Measurements from ENCODE around the gene FRMD4A.
"Not testable (repeated sequence)": the region's sequence is repeated elsewhere in the genome, so short reads cannot be mapped to it uniquely, and the experiment has no call there.

Gene FRMD4A

GRCh38 chr10:13896146-13896545, 434.6 kb downstream of the FRMD4A start:
- not testable (repeated sequence) for DNase-seq

DNA sequence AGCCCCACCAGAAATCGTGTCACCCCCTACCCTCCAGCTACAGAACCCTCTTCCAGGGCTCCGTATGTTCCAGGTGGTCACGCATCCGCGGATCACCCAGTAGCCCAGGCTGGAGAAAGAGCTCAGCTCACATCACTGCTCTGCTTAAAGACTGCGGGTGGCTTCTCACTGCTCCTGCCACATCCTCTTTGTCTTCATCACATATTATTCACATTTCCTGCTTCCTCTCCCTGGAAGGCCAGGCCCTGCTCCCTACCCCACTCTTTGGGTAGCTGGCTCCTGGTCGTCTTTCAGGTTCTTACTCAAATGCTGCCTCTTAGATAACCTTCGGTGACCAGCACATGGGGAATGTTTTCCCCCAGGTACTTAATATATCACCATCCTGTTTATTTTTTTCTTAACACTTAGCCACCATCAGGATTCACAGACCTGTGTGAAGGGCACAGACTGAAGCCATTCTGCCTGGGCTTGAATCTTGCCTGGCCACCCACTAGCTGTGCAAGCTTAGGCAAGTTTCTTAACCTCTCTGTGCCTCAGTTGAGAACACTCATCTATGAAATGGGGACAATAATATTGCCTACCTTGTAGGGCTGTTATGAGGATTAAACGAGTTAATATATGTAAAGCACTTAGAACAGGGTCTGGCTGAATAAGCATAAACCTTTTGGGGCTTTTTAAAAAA, 436.2 kb downstream of the FRMD4A start:
- DNase-seq = no peak

DNA sequence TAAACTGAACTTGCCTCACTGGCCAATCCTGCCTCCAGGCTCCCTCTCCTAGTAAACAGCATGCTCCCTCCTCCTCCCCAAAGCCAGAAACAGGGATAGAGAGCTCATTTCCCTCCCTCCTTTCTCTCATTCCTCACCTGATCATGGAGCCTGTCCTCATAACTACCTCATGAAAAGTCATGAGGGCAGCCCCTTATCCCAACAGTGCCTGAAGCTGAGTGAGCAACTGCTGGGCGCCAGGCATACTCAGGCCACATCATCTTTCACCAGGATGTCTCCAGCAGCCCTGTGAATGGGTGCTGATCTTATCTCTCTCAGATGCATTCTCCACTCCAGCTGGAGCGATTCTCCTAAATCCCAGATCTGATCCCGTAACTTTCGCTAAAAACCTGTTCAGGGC, 436.8 kb downstream of the FRMD4A start:
- no peak for DNase-seq

DNA sequence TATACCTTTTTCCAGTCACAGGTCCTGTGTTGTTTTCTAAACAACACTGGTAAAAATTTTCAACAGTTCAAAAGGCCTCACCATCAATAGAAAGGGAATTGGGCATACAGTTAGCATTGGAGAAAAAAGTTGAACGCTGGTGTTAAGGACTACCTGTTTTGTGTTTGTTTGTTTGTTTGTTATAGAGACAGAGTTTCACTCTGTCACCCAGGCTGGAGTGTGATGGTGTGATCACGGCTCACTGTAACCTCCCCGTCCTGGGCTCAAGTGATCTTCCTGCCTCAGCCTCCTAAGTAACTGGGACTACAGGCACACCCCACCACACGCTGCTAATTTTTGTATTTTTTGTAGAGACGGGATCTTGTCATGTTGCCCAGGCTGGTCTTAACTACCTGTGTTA, 437.9 kb downstream of the FRMD4A start:
- no peak for DNase-seq

- no peak for DNase-seq
Measured at GRCh38 chr10:13892001-13892491, 438.7 kb downstream of the FRMD4A start.

DNA sequence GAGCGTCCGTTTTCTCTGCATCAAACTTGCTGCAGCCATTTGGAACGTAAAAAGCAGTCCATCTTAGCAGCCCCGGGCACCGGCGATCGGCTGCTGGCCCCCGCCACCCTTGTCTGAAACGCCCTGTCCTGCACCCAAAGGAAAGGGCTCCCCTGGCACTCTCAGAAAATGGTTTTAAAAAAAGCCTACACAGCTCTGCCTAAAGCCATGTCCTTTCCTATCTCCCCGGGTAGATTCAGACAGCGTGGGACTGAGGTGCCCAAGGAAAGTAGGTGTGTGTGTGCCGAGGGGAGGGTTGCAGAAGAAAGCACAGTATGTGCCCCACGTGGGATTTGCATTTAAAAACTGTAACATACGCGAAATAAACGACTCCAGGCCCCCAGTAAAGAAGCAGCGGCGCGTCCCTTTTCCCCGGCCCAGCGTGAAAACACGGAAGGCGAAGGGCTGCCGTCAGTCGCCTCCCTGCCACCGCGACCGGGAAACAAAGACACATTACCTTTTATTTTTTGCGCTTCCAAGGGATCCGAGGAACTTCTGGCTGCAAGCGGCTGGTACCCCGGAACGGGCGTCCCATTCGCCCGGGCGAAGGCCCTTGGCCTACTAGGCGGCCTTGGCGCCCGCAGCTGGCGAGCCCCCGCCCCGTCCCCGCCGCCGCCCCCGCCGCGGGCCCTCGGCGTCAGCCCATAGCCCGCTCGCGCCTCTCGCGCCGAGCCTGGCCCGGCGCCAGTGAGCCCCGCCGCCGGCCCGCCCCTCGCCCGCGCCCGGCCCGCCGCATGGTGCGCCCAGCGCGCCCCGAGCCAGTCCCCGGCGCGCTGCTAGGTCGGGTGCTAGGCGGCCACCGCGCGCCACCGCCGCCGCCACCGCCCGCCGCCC, 439.4 kb downstream of the FRMD4A start:
- DNase-seq = peak; percentile 4

DNA sequence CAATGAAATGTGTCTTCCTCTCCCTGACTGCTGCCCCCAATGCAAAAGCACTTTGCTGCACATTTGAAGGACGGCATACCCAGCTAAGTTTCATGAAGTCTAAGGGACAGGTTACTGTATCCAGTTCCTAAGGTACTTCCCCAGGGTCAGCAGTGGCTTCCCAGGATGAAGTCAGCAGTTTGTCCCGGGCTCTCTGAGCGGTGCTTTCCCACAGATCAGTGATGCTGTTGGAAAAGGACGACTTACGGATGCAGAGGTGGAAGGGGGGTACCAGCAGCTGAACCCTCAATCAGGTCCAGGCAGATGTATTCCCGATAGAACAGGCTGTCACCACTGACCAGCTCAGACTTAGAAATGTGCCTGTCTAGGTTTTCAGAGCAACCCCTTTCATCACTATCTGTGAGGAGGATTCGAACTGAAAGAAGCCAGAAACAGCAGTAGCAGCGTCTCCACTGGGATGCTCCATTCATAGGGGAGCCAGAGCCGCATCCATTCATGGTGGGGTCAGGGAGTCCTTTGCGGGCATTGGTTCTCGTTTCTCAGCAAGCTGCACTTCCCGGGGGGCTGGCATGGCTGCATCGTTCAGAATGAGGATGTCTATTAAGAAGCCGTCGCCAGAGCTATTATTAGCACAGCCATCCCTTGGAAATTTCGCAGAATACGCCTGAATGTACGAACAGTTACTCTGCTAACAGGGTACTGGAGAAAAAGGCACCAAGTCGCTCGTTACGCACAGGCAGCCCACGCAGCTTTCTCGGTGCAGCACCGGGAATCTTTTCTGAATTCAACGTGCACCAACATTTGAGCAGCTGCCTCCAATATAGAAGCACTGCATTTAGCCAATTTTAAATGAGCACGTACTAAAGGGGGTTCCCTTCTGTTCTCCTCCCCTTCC, 440.2 kb downstream of the FRMD4A start:
- no peak for DNase-seq

DNA sequence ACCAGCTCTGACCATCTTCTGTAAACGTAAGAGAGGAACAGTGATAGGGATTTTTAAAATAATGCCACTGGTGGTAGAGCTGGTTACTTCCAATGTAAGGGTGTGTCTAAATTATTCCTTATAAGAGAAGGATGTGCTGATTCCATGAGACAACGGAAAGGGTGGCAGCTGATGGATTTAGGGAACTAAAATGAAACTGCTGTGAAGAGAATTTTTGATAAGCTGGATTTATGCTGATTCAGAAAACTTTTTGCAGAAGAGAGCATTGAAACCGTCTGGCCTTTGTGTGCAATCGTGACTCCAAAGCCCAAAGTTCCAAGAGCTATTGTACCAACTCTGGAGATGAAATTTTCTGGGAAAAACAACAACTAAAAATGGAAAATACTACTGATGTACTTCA, 443.0 kb downstream of the FRMD4A start:
- no peak for DNase-seq

DNA sequence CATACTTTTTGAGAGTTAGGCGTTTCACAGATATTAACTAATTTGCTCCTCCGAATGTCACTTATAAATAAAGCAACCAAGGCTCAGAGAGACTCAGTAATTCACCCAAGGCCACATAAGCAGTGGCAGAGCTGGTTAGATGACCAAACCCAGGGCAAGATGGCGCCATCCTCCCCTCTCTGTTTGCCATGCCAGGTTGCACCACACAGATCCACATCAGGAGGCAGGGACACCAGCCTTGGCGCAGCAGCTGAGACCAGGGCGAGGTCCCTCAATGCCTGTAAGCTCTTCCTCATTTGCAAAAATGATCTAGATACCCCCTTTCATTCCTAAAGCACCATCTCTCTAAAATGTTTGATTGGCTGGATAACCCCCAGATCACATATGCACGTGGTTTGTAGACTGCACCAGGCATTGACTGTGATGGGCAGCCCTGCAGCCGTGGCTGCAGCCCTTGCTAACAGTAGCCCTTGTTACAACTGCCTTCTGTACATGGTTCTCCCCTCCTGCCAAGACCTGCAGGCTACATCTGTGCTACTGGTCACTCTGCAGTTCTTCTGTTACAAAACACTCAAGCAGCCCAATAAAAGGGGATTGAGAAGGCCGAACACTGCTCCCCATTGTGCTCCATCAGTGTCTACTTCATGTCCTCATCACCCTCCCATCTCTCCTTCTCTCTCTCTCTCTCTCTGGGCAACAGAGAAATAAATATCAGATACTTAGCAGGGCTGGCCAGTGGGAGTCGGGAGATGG, 445.3 kb downstream of the FRMD4A start:
- DNase-seq = no peak

DNA sequence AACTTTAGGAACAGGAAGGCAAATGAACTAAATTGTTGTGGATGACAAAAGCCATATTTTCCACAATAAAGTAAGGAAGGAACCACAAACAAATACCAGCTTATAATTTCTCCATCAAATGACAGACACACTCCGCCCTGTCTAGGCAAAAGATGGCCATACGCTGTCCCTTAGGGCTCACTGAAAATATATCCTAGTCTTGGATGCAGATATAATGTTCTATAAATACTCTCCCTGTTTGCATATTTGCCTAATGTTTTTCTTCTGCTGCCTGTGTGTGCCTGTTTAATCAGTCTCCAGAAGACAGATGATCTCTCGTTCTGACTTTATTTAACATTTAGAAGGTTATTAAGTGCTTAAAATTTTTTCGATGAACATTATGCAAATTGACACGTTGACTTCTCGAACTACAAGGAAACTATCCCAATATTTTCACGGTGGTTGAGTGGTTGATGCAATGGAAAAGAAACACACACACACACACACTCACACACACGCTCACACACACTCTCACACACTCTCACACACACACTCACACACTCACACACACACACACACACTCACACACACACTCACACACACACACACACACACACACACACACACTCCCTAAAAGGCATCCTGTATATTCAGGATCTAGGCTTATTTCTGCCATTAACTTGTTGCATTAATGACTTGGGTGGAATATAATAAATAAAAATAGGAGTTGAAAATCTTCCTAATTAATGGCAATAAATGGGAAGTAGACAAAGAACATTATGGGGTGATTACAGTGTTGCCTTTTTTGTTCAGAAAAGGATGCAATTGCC, 446.9 kb downstream of the FRMD4A start:
- DNase-seq = no peak

GRCh38 chr10:13882119-13882711, 448.5 kb downstream of the FRMD4A start:
- DNase-seq = no peak

GRCh38 chr10:13880760-13881159, 450.0 kb downstream of the FRMD4A start:
- DNase-seq = no peak

DNA sequence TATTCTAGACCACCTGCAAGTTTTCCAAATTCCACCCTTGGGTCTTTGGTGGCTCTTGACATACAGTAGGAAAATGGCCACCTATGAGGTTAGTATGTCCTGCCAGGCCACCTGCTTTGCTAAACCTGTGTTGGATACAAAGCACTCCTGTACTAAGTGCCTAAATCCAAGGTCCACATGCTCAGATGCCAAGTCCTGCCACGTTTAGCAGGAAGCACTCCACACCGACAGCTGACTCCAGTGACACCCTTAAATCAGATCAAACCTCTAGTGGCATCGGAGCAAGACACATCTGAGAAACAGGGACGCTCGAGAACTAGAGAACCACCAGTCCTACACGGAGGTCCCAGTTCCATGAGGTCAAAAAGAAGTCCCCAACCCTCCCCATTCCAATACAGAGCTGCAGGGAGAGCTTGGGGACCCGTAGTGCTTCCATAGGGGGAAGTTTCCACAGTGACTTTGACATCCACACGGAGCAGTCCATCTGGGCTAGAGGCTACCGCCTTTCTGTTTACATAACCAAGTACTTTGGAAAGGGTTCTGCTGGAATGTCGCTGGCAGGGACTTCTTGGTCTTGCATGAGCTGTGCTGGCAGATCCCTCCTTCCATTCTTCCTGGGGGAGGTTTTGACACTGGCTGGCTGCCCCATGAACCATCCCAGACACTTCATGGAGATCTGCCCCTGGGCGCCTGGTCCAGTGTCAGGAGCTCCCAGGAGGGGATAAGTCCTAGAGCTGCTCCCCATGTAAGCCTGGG, 453.4 kb downstream of the FRMD4A start:
- no peak for DNase-seq

DNA sequence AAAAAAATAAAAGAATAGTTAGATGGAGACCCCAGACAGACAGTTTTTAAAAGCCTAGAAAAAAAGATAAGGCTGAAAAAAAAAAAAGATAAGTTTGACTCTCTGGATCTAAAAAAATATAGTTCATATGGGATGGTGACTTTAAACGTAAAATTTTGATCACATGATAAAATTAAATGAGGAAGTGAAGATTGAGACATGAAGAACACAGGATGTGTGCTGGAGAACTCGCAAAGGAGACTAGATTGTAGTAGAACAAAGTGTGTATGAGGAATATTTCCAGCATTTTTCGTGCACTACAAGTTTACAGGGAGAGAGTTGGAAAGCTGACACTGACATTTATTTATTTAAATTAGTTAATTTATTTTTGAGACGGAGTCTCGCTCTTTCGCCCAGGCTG, 457.5 kb downstream of the FRMD4A start:
- no peak for DNase-seq

GRCh38 chr10:13872411-13872810, 458.3 kb downstream of the FRMD4A start:
- no peak for DNase-seq

DNA sequence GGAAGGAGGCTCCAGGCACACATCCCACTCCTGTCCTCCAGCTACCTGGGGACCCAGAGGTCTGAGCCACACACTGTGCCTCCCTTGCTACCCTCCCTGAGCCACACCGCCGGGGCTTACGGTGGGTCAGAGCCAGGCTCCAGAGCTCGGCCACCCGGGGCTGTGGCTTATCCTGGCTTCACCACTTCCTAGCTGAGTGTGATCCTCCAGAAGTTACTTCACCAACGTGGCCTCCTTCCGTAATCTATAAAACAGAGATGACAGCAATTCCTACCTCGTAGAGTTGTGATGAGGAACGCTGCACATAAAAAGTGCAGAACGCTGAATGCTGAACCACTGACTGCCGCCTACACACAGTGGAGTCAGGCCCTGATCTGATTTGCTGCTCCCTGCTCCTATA, 458.9 kb downstream of the FRMD4A start:
- no peak for DNase-seq

GRCh38 chr10:13871011-13871410, 459.7 kb downstream of the FRMD4A start:
- DNase-seq = no peak

GRCh38 chr10:13869295-13869664, 461.4 kb downstream of the FRMD4A start:
- no peak for DNase-seq

GRCh38 chr10:13868528-13869294, 462.0 kb downstream of the FRMD4A start:
- DNase-seq = no peak

DNA sequence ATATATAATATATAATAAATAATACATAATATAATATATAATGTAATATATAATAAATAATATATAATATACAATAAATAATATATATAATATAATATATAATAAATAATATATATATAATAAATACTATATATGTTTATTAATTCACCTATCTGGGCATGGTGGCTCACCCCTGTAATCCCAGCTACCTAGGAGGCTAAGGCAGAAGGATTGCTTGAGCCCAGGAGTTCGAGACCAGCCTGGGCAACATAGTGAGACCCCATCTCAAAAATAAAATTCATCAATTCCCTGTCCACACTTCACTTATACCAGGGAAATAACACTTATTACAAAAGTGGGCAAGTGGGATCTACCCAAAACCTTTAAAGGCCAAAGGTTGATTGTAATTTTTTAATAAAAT, 462.9 kb downstream of the FRMD4A start:
- DNase-seq = no peak

All from activated naive CD4-positive, alpha-beta T cell treated with Interleukin-2 at 50 U/mL for 16 hours (primary cell).